GM12874 (cell line): ENCODE data around the gene NEK7.

ENCODE experiments used
- CTCF ChIP-seq: IDR thresholded peaks from 2 replicates; pipeline ENCODE4 v1.5.1; 2011; ENCODE audit warnings: low read depth, mild to moderate bottlenecking, control low read depth, low read length, moderate library complexity; ENCODE audit not compliant: insufficient read depth

The NEK7 gene

GRCh38 chr1:198232940-198233675 lies 76.3 kb downstream of the NEK7 start:
- TF ChIP-seq CTCF: no peak

GRCh38 chr1:198234520-198235251 lies 77.9 kb downstream of the NEK7 start:
- TF ChIP-seq CTCF: no peak

- no peak for TF ChIP-seq CTCF
Observed at GRCh38 chr1:198238121-198238520, 81.3 kb downstream of the NEK7 start.

GRCh38 chr1:198241553-198241952 lies 84.8 kb downstream of the NEK7 start:
- no peak for TF ChIP-seq CTCF

GRCh38 chr1:198244772-198245171 lies 88.0 kb downstream of the NEK7 start:
- TF ChIP-seq CTCF: no peak

- no peak for TF ChIP-seq CTCF
Observed at GRCh38 chr1:198245379-198245778, 88.6 kb downstream of the NEK7 start.

GRCh38 chr1:198246337-198246736 lies 89.5 kb downstream of the NEK7 start:
- no peak for TF ChIP-seq CTCF
